HG02943 (cell line): ENCODE measurements around the gene TRIM33.
"Not testable (repeated sequence)": the region's sequence is repeated elsewhere in the genome, so short reads cannot be mapped to it uniquely, and the experiment has no call there.

Experiments
- ATAC-seq: cut with Tn5 transposase; IDR thresholded peaks from one replicate; pipeline ENCODE4 v1.9.1; 2021; ENCODE audit warnings: mild to moderate bottlenecking, low read depth, moderate library complexity; ENCODE audit not compliant: unreplicated experiment

Gene TRIM33

GRCh38 chr1:114363230-114363629, 147.8 kb downstream of the TRIM33 start:
- not testable (repeated sequence) for ATAC-seq

GRCh38 chr1:114359791-114360190, 151.2 kb downstream of the TRIM33 start:
- ATAC-seq = no peak

- ATAC-seq = no peak
Observed at GRCh38 chr1:114355240-114355639, 155.8 kb downstream of the TRIM33 start.

- no peak for ATAC-seq
Observed at GRCh38 chr1:114353262-114353661, 157.7 kb downstream of the TRIM33 start.

- ATAC-seq = no peak
Observed at GRCh38 chr1:114352797-114353196, 158.2 kb downstream of the TRIM33 start.

GRCh38 chr1:114350731-114351445, 160.1 kb downstream of the TRIM33 start:
- ATAC-seq = no peak

- ATAC-seq = no peak
Observed at GRCh38 chr1:114349891-114350605, 161.0 kb downstream of the TRIM33 start.

GRCh38 chr1:114347431-114348209, 163.4 kb downstream of the TRIM33 start:
- ATAC-seq = no peak

- ATAC-seq = peak; percentile 98
Observed at GRCh38 chr1:114346480-114347029, 164.4 kb downstream of the TRIM33 start.

GRCh38 chr1:114345930-114346479, 165.0 kb downstream of the TRIM33 start:
- ATAC-seq = peak; percentile 41

- no peak for ATAC-seq
Observed at GRCh38 chr1:114344656-114345055, 166.3 kb downstream of the TRIM33 start.
